H1 (cell line): ENCODE data around the gene CC2D1A. TPM values are rescaled to one million over a fixed set of nuclear protein-coding genes. Genes with fewer than 3 reads are reported as not detected.

Experiments
- CTCF ChIA-PET: fragments of 300-600 bp; sonication (Branson Sonifier 250); formaldehyde crosslinking; loops from one replicate; lab custom pipeline; 2021; ENCODE audit not compliant: partially characterized antibody; lab: Charles Lee
- POLR2A ChIA-PET: fragments of 300-600 bp; sonication (Branson Sonifier 250); formaldehyde crosslinking; loops from one replicate; lab custom pipeline; 2021; ENCODE audit warnings: inconsistent platforms; ENCODE audit not compliant: partially characterized antibody; lab: Charles Lee
- DNase-seq, 2 experiments: peaks; one replicate each; pipeline versions ENCODE4 v3.0.0 to v3.0.0-alpha.2; 2010 to 2022; ENCODE audit warnings: low spot score in 2 of 2, low read depth in 1 of 2, mixed read lengths in 1 of 2
- FAIRE-seq: peaks from 2 replicates; lab custom pipeline; 2011; peaks lifted over from hg19 to GRCh38; lab: Jason Lieb, UNC
- H2AFZ ChIP-seq: 2 replicates; pipeline ENCODE4 v1.8.1; 2012; ENCODE audit warnings: low read length, inconsistent platforms
- H2AK5ac ChIP-seq: 2 replicates; pipeline ENCODE4 v1.6.1; 2013; ENCODE audit warnings: low read depth, low read length
- H2BK120ac ChIP-seq: replicated peaks from 2 replicates; pipeline ENCODE3; 2013; ENCODE audit warnings: low read depth, low read length, inconsistent platforms
- H2BK12ac ChIP-seq: 2 replicates; pipeline ENCODE4 v1.6.1; 2013; ENCODE audit warnings: low read depth, low read length
- H2BK15ac ChIP-seq: 2 replicates; pipeline ENCODE4 v1.6.1; 2013; ENCODE audit warnings: low read length
- H2BK20ac ChIP-seq: 2 replicates; pipeline ENCODE4 v1.6.1; 2013; ENCODE audit warnings: low read length
- H2BK5ac ChIP-seq: 2 replicates; pipeline ENCODE4 v1.6.1; 2013; ENCODE audit warnings: low read depth, low read length
- H3K14ac ChIP-seq: 2 replicates; pipeline ENCODE4 v1.6.1; 2013; ENCODE audit warnings: inconsistent platforms; ENCODE audit not compliant: insufficient read length
- H3K18ac ChIP-seq: 2 replicates; pipeline ENCODE4 v1.6.1; 2013; ENCODE audit warnings: low read length; ENCODE audit errors: extremely low read depth
- H3K23ac ChIP-seq: 2 replicates; pipeline ENCODE4 v1.6.1; 2013; ENCODE audit warnings: inconsistent platforms; ENCODE audit not compliant: insufficient read length
- H3K23me2 ChIP-seq: 2 replicates; pipeline ENCODE4 v1.6.1; 2013; ENCODE audit warnings: low read depth, low read length
- H3K27ac ChIP-seq: 2 replicates; pipeline ENCODE4 v1.6.1; 2011; ENCODE audit warnings: low read depth, low read length, inconsistent platforms
- H3K27me3 ChIP-seq, 4 experiments: replicated peaks in 1 of 4; 1 replicate in 1 of 4; 2 replicates in 3 of 4; pipeline versions ENCODE4 v1.6.1 to v1.8.1; 2011 to 2013; ENCODE audit warnings: low read length in 3 of 4, mild to moderate bottlenecking in 3 of 4, inconsistent platforms in 2 of 4, mixed read lengths in 2 of 4, moderate library complexity in 1 of 4; ENCODE audit not compliant: control insufficient read depth in 3 of 4, insufficient read depth in 3 of 4; ENCODE audit errors: extremely low read depth in 1 of 4
- H3K36me3 ChIP-seq, 4 experiments: 2 replicates each; pipeline versions ENCODE4 v1.6.1 to v1.8.1; 2011 to 2013; ENCODE audit warnings: mild to moderate bottlenecking in 4 of 4, low read length in 3 of 4, moderate library complexity in 2 of 4, control low read depth in 1 of 4, inconsistent platforms in 1 of 4; ENCODE audit not compliant: insufficient read depth in 4 of 4, control insufficient read depth in 2 of 4
- H3K4ac ChIP-seq: replicated peaks from 2 replicates; pipeline ENCODE3; 2013; ENCODE audit warnings: low read length, low read depth, mixed read lengths, inconsistent platforms; ENCODE audit not compliant: insufficient read length
- H3K4me1 ChIP-seq, 4 experiments: replicated peaks in 1 of 4; 1 replicate in 1 of 4; 2 replicates in 3 of 4; pipeline versions ENCODE4 v1.6.1 to v1.8.1; 2011 to 2013; ENCODE audit warnings: low read length in 3 of 4, inconsistent platforms in 2 of 4, mixed read lengths in 1 of 4; ENCODE audit not compliant: insufficient read depth in 4 of 4, control insufficient read depth in 3 of 4
- H3K4me2 ChIP-seq, 2 experiments: 2 replicates each; pipeline versions ENCODE4 v1.6.1 to v1.8.1; 2011 to 2013; ENCODE audit warnings: low read depth in 2 of 2, low read length in 2 of 2, control low read depth in 1 of 2, inconsistent platforms in 1 of 2, mild to moderate bottlenecking in 1 of 2; ENCODE audit not compliant: insufficient read depth in 1 of 2
- H3K4me3 ChIP-seq, 4 experiments: fragments of 200-600, 300-600 bp in 1 of 4; sonication (generic), shearing (Covaris generic), sonication (Bioruptor Twin) in 1 of 4; 2 replicates each; pipeline versions ENCODE4 v1.5.1 to v1.8.1; 2011 to 2016; ENCODE audit warnings: low read length in 4 of 4, low read depth in 3 of 4, control low read depth in 2 of 4, inconsistent platforms in 2 of 4, mild to moderate bottlenecking in 2 of 4, mixed read lengths in 1 of 4, moderate library complexity in 1 of 4; ENCODE audit not compliant: insufficient read depth in 2 of 4; ENCODE audit errors: extremely low read depth in 1 of 4
- H3K56ac ChIP-seq: replicated peaks from 2 replicates; pipeline ENCODE3; 2013; ENCODE audit warnings: low read depth, mild to moderate bottlenecking, mixed read lengths, low read length, inconsistent platforms; ENCODE audit not compliant: insufficient read length
- H3K79me1 ChIP-seq: 2 replicates; pipeline ENCODE4 v1.6.1; 2013; ENCODE audit warnings: low read depth, low read length, control low read depth
- H3K79me2 ChIP-seq, 2 experiments: 2 replicates each; pipeline versions ENCODE4 v1.6.1 to v1.8.1; 2012 to 2013; ENCODE audit warnings: low read length in 2 of 2, mild to moderate bottlenecking in 2 of 2, inconsistent platforms in 1 of 2; ENCODE audit not compliant: insufficient read depth in 2 of 2, control insufficient read depth in 1 of 2
- H3K9ac ChIP-seq, 4 experiments: replicated peaks in 1 of 4; 1 replicate in 1 of 4; 2 replicates in 3 of 4; pipeline versions ENCODE4 v1.6.1 to v1.8.1; 2011 to 2013; ENCODE audit warnings: low read depth in 3 of 4, low read length in 3 of 4, control low read depth in 2 of 4, mild to moderate bottlenecking in 2 of 4, moderate library complexity in 2 of 4, inconsistent platforms in 1 of 4; ENCODE audit errors: extremely low read depth in 1 of 4
- H3K9me3 ChIP-seq, 2 experiments: 2 replicates each; pipeline versions ENCODE4 v1.6.1 to v1.8.1; 2012 to 2013; ENCODE audit warnings: mild to moderate bottlenecking in 2 of 2, moderate library complexity in 2 of 2, control low read depth in 1 of 2, inconsistent platforms in 1 of 2, low read depth in 1 of 2, low read length in 1 of 2, mixed read lengths in 1 of 2; ENCODE audit not compliant: insufficient read depth in 2 of 2
- H4K20me1 ChIP-seq, 2 experiments: replicated peaks in 1 of 2; 2 replicates each; pipeline versions ENCODE3 to v1.8.1; 2011 to 2013; ENCODE audit warnings: inconsistent platforms in 2 of 2, low read length in 2 of 2, mild to moderate bottlenecking in 1 of 2; ENCODE audit not compliant: insufficient read depth in 2 of 2, control insufficient read depth in 1 of 2
- H4K5ac ChIP-seq: 2 replicates; pipeline ENCODE4 v1.6.1; 2013; ENCODE audit warnings: low read length, low read depth, mixed read lengths, inconsistent platforms; ENCODE audit not compliant: insufficient read length
- H4K8ac ChIP-seq: 2 replicates; pipeline ENCODE4 v1.8.0; 2013; ENCODE audit warnings: mild to moderate bottlenecking, moderate library complexity, low read length, inconsistent platforms; ENCODE audit not compliant: insufficient read depth; ENCODE audit errors: extremely low read depth
- H4K91ac ChIP-seq: replicated peaks from 2 replicates; pipeline ENCODE3; 2013; ENCODE audit warnings: low read length, mixed read lengths, inconsistent platforms; ENCODE audit not compliant: insufficient read length
- CTBP2 ChIP-seq: IDR thresholded peaks from 2 replicates; pipeline ENCODE4 v1.7.0; 2011; ENCODE audit warnings: borderline replicate concordance, mild to moderate bottlenecking, moderate library complexity, mixed read lengths, low read length; ENCODE audit not compliant: insufficient read depth, insufficient read length
- EGR1 ChIP-seq: IDR thresholded peaks from 2 replicates; pipeline ENCODE4 v1.6.1; 2011; ENCODE audit warnings: low read depth, low read length, borderline replicate concordance
- EZH2 ChIP-seq: fragments of 200-600 bp; sonication (generic); IDR thresholded peaks from 2 replicates; pipeline ENCODE4 v1.7.1; 2012; ENCODE audit warnings: low read depth, mild to moderate bottlenecking, moderate library complexity, low read length, inconsistent platforms; ENCODE audit not compliant: severe bottlenecking
- JUN ChIP-seq: IDR thresholded peaks from 2 replicates; pipeline ENCODE4 v1.6.1; 2011; ENCODE audit warnings: low read depth, mild to moderate bottlenecking, improper control_type of control experiment, low read length
- POLR2A ChIP-seq, 2 experiments: IDR thresholded peaks; 1 replicate in 1 of 2; 2 replicates in 1 of 2; pipeline ENCODE4 v1.6.1; 2011; ENCODE audit warnings: low read depth in 2 of 2, low read length in 2 of 2, mild to moderate bottlenecking in 2 of 2; ENCODE audit errors: control extremely low read depth in 1 of 2
- POLR2AphosphoS5 ChIP-seq: IDR thresholded peaks from 2 replicates; pipeline ENCODE4 v1.6.1; 2011; ENCODE audit warnings: low read depth, low read length
- RAD21 ChIP-seq, 2 experiments: IDR thresholded peaks in 1 of 2; conservative IDR thresholded peaks in 1 of 2; 2 replicates each; pipeline ENCODE4 v1.6.1; 2011; ENCODE audit warnings: low read depth in 2 of 2, low read length in 2 of 2, improper control_type of control experiment in 1 of 2, inconsistent platforms in 1 of 2, mild to moderate bottlenecking in 1 of 2, moderate library complexity in 1 of 2
- SP1 ChIP-seq: IDR thresholded peaks from 2 replicates; pipeline ENCODE4 v1.6.1; 2011; ENCODE audit warnings: low read depth, low read length
- ZNF274 ChIP-seq: IDR thresholded peaks from 2 replicates; pipeline ENCODE4 v1.7.0; 2012; ENCODE audit warnings: low read length, borderline replicate concordance; ENCODE audit errors: extremely low read depth
- WGBS, 2 experiments: shearing (Covaris generic) in 1 of 2; methylation state at CpG; one replicate each; pipeline versions ENCODE4 v1.1.6 to v1.1.7; 2013 to 2015; ENCODE audit warnings: low lambda C conversion rate in 2 of 2, mixed read lengths in 2 of 2, inconsistent platforms in 1 of 2, low coverage in 1 of 2, missing lambda C conversion rate in 1 of 2; ENCODE audit not compliant: insufficient replicate concordance in 2 of 2, insufficient coverage in 1 of 2, insufficient read length in 1 of 2; ENCODE audit errors: extremely low coverage in 1 of 2, missing lambda C conversion rate in 1 of 2; 5-methylcytosine and 5-hydroxymethylcytosine counted together
- polyA plus RNA-seq, 7 experiments: library from polyadenylated mRNA; depleted of rRNA in 3 of 7; stranded (reverse) in 5 of 7; unstranded in 2 of 7; fragments of >200 nt in 5 of 7; fragments of 200-250 nt in 2 of 7; gene quantifications; 1 replicate in 5 of 7; 2 replicates in 1 of 7; 4 replicates in 1 of 7; pipeline versions ENCODE4 v1.2.1 to v1.2.3, GENCODE V29; 2011 to 2013; ENCODE audit warnings: missing spikeins in 2 of 7, mixed read lengths in 2 of 7
- total RNA-seq: library from RNA; stranded (reverse); fragmentation: NEBNext Ultra II Directional; extraction: Animal tissue kit (Norgen Biotek cat#: 25700); gene quantifications from 2 replicates; pipeline ENCODE4 v1.2.1, GENCODE V29; 2021
- TF ChIP-seq, protein P1 (sequence below): IDR thresholded peaks from 2 replicates; pipeline ENCODE4 v1.6.1; 2012; ENCODE audit warnings: inconsistent platforms
- TF ChIP-seq, protein P2 (sequence below): IDR thresholded peaks from 2 replicates; pipeline ENCODE4 v1.6.1; 2011; ENCODE audit warnings: low read length, improper control_type of control experiment

CC2D1A gene
- total and polyA plus RNA-seq, 2 of the 8 experiments (the other 6 are each of a cell fraction or from before 2014, with no cell fraction given), result 12.5 to 33.0 TPM

DNA sequence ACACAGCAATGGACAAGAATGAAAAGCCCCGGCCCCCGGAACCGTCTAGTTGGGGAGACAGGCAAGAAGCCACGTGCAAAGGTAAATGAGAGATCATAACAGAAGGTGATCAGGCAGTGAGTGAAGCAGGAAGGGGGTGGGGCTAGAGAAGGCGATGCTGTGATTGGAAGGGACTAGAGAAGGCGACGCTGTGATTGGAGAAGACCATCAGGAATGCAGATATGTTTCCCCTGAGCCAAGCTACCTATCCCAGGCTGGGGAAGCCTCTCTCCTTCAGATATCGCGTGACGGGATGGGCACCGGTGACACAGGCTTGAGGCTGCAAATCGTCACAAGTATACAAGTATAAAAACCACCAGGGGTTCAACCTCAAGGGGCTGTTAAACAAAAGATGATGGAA, 68.1 kb downstream of the CC2D1A start:
- Histone ChIP-seq H3K79me2 (no peaks in the 10 kb centered on the region), H3K23me2 (peaks cover 2% of the 10 kb centered on the region; the same call in 1 of the 2 replicates), H3K9ac (peak overlapping the region in 1 of 4 experiments; percentile 68; a peak in 2 of 7 replicates), H4K91ac (no peak overlapping the region), H3K9me3 (no peaks in the 10 kb centered on the region), H3K27me3 (no peaks in the 10 kb centered on the region), H2BK20ac (no peak overlapping the region), H3K23ac (no peak overlapping the region), H2BK12ac (peak overlapping the region; percentile 99; the same call in 1 of the 2 replicates), H3K4me3 (no peak overlapping the region; a peak in 1 of 8 replicates), H2AFZ (no peak overlapping the region), H4K20me1 (no peaks in the 10 kb centered on the region), H2BK5ac (0 out of 2 replicates have a peak overlapping the region, but pooled peaks have one; percentile 52), H4K8ac (no peak overlapping the region), H3K36me3 (peaks cover 0 to 9% (median 4%) of the 10 kb centered on the region in 4 experiments; a peak in 2 of 8 replicates), H2AK5ac (no peak overlapping the region; the same call in 1 of the 2 replicates), H3K79me1 (no peaks in the 10 kb centered on the region), H3K18ac (peak overlapping the region; percentile 87), H2BK120ac (no peak overlapping the region), H3K56ac (no peak overlapping the region), H3K4me2 (peak overlapping the region in 1 of 2 experiments; percentile 42; a peak in 2 of 4 replicates), H4K5ac (no peak overlapping the region), H2BK15ac (0 out of 2 replicates have a peak overlapping the region, but pooled peaks have one; percentile 81), H3K4ac (no peak overlapping the region), H3K27ac (peak overlapping the region; percentile 39; the same call in 1 of the 2 replicates), H3K14ac (no peak overlapping the region), H3K4me1 (peaks cover 0 to 8% (median 3%) of the 10 kb centered on the region in 4 experiments; a peak in 3 of 7 replicates)
- POLR2A ChIA-PET, result interaction anchor here (0.7 to 4.9 kb wide), 7 partner anchors 11 to 370 kb away, joined by 3 to 44 read pairs (median 4); no protein-coding TSS in a partner anchor
- peak; percentile 100 for FAIRE-seq
- CTCF ChIA-PET, result interaction anchor here (1.0 to 10.3 kb wide), 7 partner anchors 11 to 98 kb away, joined by 3 to 77 read pairs (median 5); partner anchors contain the start of genes IL27RA and MISP3
- 29% methylated on average over 12 of the region's 12 CpGs; no CpG with 5 or more reads in 1 of the 2 experiments for WGBS, 2 experiments
- peak; percentile 70 to 78 for DNase-seq
- TF ChIP-seq SP1 (peak; percentile 86), POLR2A (IDR thresholded peaks at IDR 0.05; ENCODE audit: control extremely low read depth in 1 of 2, low read depth in 2 of 2, low read length in 2 of 2) (0 out of 3 replicates have a peak, but pooled peaks of 1 of the 2 experiments have one; percentile 50), CTBP2 (no peak), ZNF274 (no peak), EGR1 (no peak), POLR2AphosphoS5 (peak; percentile 41; the same call in 1 of the 2 replicates), RAD21 (IDR thresholded peaks at IDR 0.05 in 1 of 2, conservative IDR thresholded peaks at IDR 0.05 in 1 of 2; ENCODE audit: low read depth in 2 of 2, low read length in 2 of 2) (no peak), JUN (no peak), EZH2 (no peak)
- TF ChIP-seq, protein P1, sequence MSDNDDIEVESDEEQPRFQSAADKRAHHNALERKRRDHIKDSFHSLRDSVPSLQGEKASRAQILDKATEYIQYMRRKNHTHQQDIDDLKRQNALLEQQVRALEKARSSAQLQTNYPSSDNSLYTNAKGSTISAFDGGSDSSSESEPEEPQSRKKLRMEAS, result peak; percentile 81
- TF ChIP-seq, protein P2, sequence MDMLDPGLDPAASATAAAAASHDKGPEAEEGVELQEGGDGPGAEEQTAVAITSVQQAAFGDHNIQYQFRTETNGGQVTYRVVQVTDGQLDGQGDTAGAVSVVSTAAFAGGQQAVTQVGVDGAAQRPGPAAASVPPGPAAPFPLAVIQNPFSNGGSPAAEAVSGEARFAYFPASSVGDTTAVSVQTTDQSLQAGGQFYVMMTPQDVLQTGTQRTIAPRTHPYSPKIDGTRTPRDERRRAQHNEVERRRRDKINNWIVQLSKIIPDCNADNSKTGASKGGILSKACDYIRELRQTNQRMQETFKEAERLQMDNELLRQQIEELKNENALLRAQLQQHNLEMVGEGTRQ, result no peak
